ENCODE measurements around the gene LTBP3. TPM values are rescaled to one million over a fixed set of nuclear protein-coding genes. Genes with fewer than 3 reads are reported as not detected.
"Not testable (repeated sequence)": the region's sequence is repeated elsewhere in the genome, so short reads cannot be mapped to it uniquely, and the experiment has no call there.

The LTBP3 gene
- total and polyA plus RNA-seq, 10 donors = 20.6 to 137 (median 87.5) TPM

DNA sequence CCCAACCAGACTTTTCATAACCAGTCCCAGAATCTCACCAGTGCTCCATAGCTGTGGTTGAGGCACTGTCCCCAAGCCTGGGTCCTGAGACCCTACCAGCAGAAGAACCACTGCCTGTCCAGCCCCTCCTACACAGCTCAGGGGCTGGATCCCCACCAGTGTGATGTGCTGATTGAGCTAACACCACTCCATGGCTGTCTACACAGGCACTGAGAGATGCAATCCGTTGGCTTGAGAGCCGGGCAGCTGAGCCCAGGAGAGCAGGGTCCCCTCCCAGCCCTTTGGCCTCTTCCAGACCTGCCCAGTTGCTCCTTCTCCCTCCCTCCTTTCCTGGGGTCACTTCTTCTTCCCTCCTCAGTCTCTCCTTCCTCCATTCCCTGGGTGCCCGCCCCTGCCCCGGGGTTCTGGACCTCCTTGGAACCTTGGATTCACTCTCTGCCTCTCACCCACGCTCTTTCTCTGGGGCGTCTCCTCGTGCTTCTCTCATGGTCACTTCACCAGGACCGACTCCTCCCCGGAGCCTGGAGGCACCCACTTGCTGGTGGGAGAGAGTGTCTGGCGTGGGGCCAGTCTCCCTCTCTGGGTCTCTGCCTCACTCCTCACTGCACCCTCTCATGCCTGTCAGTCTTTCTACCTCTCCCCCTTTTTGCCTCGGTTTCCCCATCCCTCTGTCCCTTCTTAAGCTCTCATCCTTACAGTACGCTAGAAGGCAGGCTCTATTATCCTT is 34.0 kb downstream of the LTBP3 start:
- peak overlapping the region in 4 of 8 donors; percentile 82 to 99 (median 90) for H3K4me3 ChIP-seq
- intact Hi-C loops (cut with DNase I; ENCODE audit: low total_unique reads) = no loop called here

DNA sequence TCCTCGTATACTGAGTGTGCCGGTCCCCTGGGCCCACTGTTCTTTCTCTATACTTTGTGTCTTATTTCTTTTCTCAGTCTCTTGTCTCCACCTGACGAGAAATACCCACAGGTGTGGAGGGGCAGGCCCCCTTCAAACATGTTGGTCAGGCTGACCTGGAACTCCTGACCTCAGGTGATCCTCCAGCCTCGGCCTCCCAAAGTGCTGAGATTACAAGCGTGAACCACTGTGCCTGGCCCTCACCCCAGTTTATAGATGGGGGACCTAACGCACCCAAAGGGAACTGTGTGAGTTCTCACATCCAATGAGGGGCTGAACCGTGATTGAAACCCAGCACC is 34.6 kb downstream of the LTBP3 start:
- DNase-seq = peak; percentile 73
- 66 to 77% (median 69%) methylated on average over 7 of the region's 7 CpGs for WGBS, 5 donors
- Histone ChIP-seq H3K36me3 (peaks cover 0 to 27% (median 15%) of the 10 kb centered on the region in 6 donors), H3K4me3 (peak overlapping the region in 3 of 8 donors; percentile 15 to 97 (median 20)), H3K4me1 (peaks cover 22 to 63% (median 50%) of the 10 kb centered on the region in 6 donors), H3K27ac (peak overlapping the region; percentile 65 to 96 (median 85))
- intact Hi-C loops (cut with DNase I; ENCODE audit: low total_unique reads); H3K27me3 ChIP-seq (replicated peaks in 1 of 7); H3K9me3 ChIP-seq: not testable (repeated sequence)

More for the DNA sequence above, 34.0 kb downstream of the LTBP3 start:
- Histone ChIP-seq H3K27ac (peak overlapping the region; percentile 65 to 96 (median 85)), H3K27me3 (replicated peaks in 1 of 7) (no peaks in the 10 kb centered on the region), H3K4me1 (peaks cover 23 to 69% (median 56%) of the 10 kb centered on the region in 6 donors), H3K9me3 (no peaks in the 10 kb centered on the region), H3K36me3 (peaks cover 0 to 33% (median 17%) of the 10 kb centered on the region in 6 donors)
- TF ChIP-seq POLR2A (IDR thresholded peaks at IDR 0.05) = no peak
- TF ChIP-seq CTCF (IDR thresholded peaks at IDR 0.05 in 8 of 11, conservative IDR thresholded peaks at IDR 0.05 in 3 of 11) = no peak
- no peak for TF ChIP-seq POLR2AphosphoS5 (IDR thresholded peaks at IDR 0.05)
- DNase-seq = peak; percentile 88
- WGBS, 5 donors = 56 to 70% (median 59%) methylated on average over 12 of the region's 12 CpGs

DNA sequence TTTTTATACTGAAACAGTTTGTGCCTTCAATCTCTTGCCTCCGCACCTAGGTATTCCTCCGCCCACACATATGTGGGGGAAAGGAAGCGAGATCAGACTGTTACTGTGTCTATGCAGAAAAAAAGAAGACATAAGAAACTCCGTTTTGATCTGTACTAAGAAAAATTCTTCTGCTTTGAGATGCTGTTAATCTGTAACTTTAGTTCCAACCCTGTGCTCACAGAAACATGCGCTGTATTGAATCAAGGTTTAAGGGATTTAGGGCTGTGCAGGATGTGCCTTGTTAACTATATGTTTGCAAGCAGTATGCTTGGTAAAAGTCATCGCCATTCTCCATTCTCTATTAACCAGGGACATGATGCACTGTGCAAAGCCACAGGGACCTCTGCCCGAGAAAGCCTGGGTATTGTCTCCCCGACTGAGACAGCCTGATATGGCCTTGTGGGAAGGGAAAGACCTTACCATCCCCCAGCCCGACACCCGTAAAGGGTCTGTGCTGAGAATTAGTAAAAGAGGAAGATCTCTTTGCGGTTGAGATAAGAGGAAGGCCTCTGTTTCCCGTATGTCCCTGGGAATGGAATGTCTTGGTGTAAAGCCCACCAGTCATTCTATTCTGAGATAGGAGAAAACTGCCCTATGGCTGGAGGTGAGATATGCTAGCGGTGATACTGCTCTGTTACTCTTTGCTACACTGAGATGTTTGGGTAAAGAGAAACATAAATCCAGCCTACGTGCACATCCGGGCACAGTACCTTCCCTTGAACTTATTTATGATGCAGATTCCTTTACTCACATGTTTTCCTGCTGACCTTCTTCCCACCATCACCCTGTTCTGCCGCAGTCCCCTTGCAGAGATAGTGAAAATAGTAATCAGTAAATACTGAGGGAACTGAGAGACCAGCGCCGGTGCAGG is 35.2 kb downstream of the LTBP3 start:
- Histone ChIP-seq H3K36me3 (peaks cover 0 to 21% (median 13%) of the 10 kb centered on the region in 6 donors), H3K4me1 (peaks cover 22 to 57% (median 45%) of the 10 kb centered on the region in 6 donors), H3K4me3 (peak overlapping the region in 4 of 8 donors; percentile 9 to 97 (median 18)), H3K27ac (peak overlapping the region; percentile 65 to 96 (median 85))
- H3K27me3 ChIP-seq (replicated peaks in 1 of 7); intact Hi-C loops (cut with DNase I; ENCODE audit: low total_unique reads); H3K9me3 ChIP-seq: not testable (repeated sequence)
- 22 to 33% (median 27%) methylated on average over 18 of the region's 18 CpGs for WGBS, 5 donors
- peak; percentile 76 for DNase-seq
- peak in 1 of 3 donors; percentile 38 for TF ChIP-seq POLR2AphosphoS5 (IDR thresholded peaks at IDR 0.05)

DNA sequence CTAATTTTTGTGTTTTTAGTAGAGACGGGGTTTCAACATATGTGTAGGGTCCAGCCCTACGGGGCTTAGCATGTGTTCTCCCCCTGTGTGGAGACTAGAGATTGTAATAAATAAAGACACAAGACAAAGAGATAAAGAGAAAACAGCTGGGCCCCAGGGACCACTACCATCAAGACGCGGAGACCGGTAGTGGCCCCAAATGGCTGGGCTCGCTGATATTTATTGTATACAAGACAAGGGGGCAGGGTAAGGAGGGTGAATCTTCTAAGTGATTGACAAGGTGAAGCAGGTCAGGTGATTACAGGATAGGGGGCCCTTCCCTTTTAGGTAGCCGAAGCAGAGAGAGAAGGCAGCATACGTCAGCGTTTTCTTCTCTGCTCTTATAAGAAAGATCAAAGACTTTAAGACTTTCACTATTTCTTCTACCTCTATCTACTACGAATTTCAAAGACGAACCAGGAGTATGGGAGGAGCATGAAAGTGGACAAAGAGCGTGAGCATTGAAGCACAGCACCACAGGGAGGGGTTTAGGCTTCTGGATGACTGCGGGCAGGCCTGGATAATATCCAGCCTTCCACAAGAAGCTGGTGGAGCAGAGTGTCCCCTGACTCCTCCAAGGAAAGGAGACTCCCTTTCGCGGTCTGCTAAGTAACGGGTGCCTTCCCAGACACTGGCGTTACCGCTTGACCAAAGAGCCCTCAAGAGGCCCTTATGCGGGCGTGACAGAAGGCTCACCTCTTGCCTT is 36.2 kb downstream of the LTBP3 start:
- H3K27me3 ChIP-seq (replicated peaks in 1 of 7); intact Hi-C loops (cut with DNase I; ENCODE audit: low total_unique reads); H3K9me3 ChIP-seq: not testable (repeated sequence)
- Histone ChIP-seq H3K27ac (peak overlapping the region in 4 of 8 donors; percentile 94 to 96 (median 94)), H3K4me3 (peak overlapping the region in 1 of 8 donors; percentile 97), H3K36me3 (peaks cover 0 to 10% (median 3%) of the 10 kb centered on the region in 6 donors), H3K4me1 (peaks cover 22 to 49% (median 43%) of the 10 kb centered on the region in 6 donors)
- peak; percentile 35 for DNase-seq
- 82 to 86% (median 84%) methylated on average over 20 of the region's 20 CpGs for WGBS, 5 donors

DNA sequence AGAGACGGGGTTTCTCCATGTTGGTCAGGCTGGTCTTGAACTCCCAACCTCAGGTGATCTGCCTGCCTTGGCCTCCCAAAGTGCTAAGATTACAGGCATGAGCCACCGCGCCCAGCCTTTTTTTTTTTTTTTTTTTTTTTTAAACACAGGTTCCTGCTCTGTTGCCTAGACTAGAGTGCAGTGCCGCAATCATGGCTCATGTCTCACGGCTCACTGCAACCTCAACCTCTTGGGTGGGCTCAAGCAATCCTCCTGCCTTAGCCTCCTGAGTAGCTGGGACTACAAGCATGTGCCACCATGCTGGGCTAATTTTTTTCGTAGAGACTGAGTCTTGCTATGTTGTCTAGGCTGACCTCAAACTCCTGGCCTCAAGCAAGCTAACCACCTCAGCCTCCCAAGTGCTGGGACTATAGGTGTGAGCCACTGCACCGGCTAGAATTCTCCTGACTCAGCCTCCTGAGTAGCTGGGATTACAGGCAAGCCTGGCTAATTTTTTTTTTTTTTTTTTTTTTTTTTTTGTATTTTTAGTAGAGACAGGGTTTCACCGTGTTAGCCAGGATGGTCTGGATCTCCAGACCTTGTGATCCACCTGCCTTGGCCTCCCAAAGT is 39.1 kb downstream of the LTBP3 start:
- H3K27ac ChIP-seq; H3K4me3 ChIP-seq; H3K9me3 ChIP-seq; intact Hi-C loops (cut with DNase I; ENCODE audit: low total_unique reads); H3K36me3 ChIP-seq; H3K27me3 ChIP-seq (replicated peaks in 1 of 7): not testable (repeated sequence)
- H3K4me1 ChIP-seq = peaks cover 7 to 25% (median 21%) of the 10 kb centered on the region in 6 donors
- DNase-seq = peak; percentile 41
- WGBS, 5 donors = 89 to 97% (median 94%) methylated on average over 6 to 8 of the region's 8 CpGs

Measured in spleen (tissue), 11 donors.